ENCODE results near the gene MMS19. TPM values are rescaled to one million over a fixed set of nuclear protein-coding genes. Genes with fewer than 3 reads are reported as not detected.
A peak's percentile ranks its signal among the peaks of the same experiment; 100 is the strongest.
"Not testable (repeated sequence)": the region's sequence is repeated elsewhere in the genome, so short reads cannot be mapped to it uniquely, and the experiment has no call there.

The MMS19 gene
- total RNA-seq, 1 donor from 2014 or later = 70.7 TPM

GRCh38 chr10:97475936-97476594, 22.2 kb downstream of the MMS19 start:
- no peak overlapping the region for H3K27ac ChIP-seq
- TF ChIP-seq, protein P1, sequence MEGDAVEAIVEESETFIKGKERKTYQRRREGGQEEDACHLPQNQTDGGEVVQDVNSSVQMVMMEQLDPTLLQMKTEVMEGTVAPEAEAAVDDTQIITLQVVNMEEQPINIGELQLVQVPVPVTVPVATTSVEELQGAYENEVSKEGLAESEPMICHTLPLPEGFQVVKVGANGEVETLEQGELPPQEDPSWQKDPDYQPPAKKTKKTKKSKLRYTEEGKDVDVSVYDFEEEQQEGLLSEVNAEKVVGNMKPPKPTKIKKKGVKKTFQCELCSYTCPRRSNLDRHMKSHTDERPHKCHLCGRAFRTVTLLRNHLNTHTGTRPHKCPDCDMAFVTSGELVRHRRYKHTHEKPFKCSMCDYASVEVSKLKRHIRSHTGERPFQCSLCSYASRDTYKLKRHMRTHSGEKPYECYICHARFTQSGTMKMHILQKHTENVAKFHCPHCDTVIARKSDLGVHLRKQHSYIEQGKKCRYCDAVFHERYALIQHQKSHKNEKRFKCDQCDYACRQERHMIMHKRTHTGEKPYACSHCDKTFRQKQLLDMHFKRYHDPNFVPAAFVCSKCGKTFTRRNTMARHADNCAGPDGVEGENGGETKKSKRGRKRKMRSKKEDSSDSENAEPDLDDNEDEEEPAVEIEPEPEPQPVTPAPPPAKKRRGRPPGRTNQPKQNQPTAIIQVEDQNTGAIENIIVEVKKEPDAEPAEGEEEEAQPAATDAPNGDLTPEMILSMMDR (IDR thresholded peaks at IDR 0.05) = no peak
- H3K4me3 ChIP-seq = no peak overlapping the region
- no peaks in the 10 kb centered on the region for H3K27me3 ChIP-seq
- H3K4me1 ChIP-seq = peaks cover 24% of the 10 kb centered on the region
- H3K9me3 ChIP-seq = no peaks in the 10 kb centered on the region
- peak; percentile 94 for ATAC-seq
- peaks cover 97% of the 10 kb centered on the region for H3K36me3 ChIP-seq
- DNase-seq = no peak
- intact Hi-C loops (cut with DNase I) = no loop called here

GRCh38 chr10:97474918-97475317, 23.3 kb downstream of the MMS19 start:
- no peak for DNase-seq
- Histone ChIP-seq H3K9me3 (no peaks in the 10 kb centered on the region), H3K4me3 (no peak overlapping the region), H3K27me3 (no peaks in the 10 kb centered on the region), H3K27ac (no peak overlapping the region), H3K36me3 (peaks cover 97% of the 10 kb centered on the region), H3K4me1 (peaks cover 18% of the 10 kb centered on the region)
- intact Hi-C loops (cut with DNase I) = no loop called here
- TF ChIP-seq, protein P1 (IDR thresholded peaks at IDR 0.05) = no peak
- no peak for ATAC-seq

- H3K4me1 ChIP-seq; H3K9me3 ChIP-seq; intact Hi-C loops (cut with DNase I); H3K27me3 ChIP-seq; H3K4me3 ChIP-seq: not testable (repeated sequence)
- ATAC-seq = peak; percentile 92
- H3K36me3 ChIP-seq = peaks cover 99% of the 10 kb centered on the region
- DNase-seq = peak; percentile 80
- peak overlapping the region; percentile 49 for H3K27ac ChIP-seq
These were observed 29.4 kb downstream of the MMS19 start for GRCh38 chr10:97468781-97469180.

DNA sequence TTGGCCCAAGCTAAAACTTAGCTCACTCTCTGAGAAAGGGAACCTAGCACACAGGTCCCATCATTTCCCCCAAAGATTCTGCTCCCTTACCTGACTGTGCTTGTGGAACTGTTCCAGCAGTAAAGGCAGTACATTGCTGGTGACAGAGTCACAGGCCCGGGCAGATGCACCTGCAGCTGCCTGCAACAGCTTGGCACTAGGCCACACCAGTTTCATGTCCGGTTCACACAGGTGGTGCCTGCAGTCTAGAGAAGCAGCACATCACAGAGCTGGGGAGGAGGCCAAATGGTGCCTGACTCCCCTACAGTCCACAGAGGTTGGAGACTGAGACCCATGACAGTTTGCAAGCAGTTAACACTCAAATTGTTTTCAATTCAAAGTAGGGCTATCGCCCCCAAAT, 30.1 kb downstream of the MMS19 start:
- H3K4me1 ChIP-seq = peaks cover 6% of the 10 kb centered on the region
- H3K36me3 ChIP-seq = peaks cover 99% of the 10 kb centered on the region
- no peak overlapping the region for H3K4me3 ChIP-seq
- no peak for DNase-seq
- no peaks in the 10 kb centered on the region for H3K9me3 ChIP-seq
- H3K27me3 ChIP-seq = no peaks in the 10 kb centered on the region
- intact Hi-C loops (cut with DNase I) = no loop called here
- ATAC-seq = no peak
- H3K27ac ChIP-seq = peak overlapping the region; percentile 49
- TF ChIP-seq, protein P1 (IDR thresholded peaks at IDR 0.05) = no peak

- intact Hi-C loops (cut with DNase I) = no loop called here
- H3K9me3 ChIP-seq = no peaks in the 10 kb centered on the region
- H3K27ac ChIP-seq = no peak overlapping the region
- no peaks in the 10 kb centered on the region for H3K27me3 ChIP-seq
- H3K36me3 ChIP-seq = peaks cover 99% of the 10 kb centered on the region
- DNase-seq (no peak), ATAC-seq (no peak)
- peaks cover 6% of the 10 kb centered on the region for H3K4me1 ChIP-seq
- H3K4me3 ChIP-seq = no peak overlapping the region
- TF ChIP-seq, protein P1 (IDR thresholded peaks at IDR 0.05) = no peak
These were observed 31.5 kb downstream of the MMS19 start for GRCh38 chr10:97466755-97467154.

DNA sequence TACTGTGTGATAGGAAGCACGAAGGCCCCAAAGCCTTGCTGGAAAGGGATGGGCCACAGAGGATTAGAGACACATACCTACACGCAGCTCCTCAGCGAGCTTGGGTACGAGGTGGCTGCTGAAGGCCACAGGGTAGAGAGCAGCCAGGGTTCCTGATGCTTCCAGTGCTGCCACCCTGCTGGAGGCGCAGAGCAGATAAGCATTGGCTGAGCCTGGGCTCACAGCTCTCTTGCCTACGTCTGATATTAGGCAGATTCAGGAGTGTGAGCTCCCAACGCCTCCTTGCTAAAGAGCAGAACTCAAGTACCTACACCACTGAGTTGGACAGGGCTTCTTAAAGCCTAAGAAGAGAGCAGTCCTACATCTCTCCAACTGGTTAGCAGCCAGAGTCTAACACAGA, 32.2 kb downstream of the MMS19 start:
- ATAC-seq = no peak
- no peak for DNase-seq
- Histone ChIP-seq H3K9me3 (no peaks in the 10 kb centered on the region), H3K4me1 (peaks cover 6% of the 10 kb centered on the region), H3K36me3 (peaks cover 99% of the 10 kb centered on the region), H3K27me3 (no peaks in the 10 kb centered on the region), H3K4me3 (no peak overlapping the region), H3K27ac (no peak overlapping the region)
- intact Hi-C loops (cut with DNase I) = no loop called here
- TF ChIP-seq, protein P1 (IDR thresholded peaks at IDR 0.05) = no peak

All from upper lobe of right lung (tissue), 1 donor.